Measurements from ENCODE around the gene TMEM219.
"Not testable (repeated sequence)": the region's sequence is repeated elsewhere in the genome, so short reads cannot be mapped to it uniquely, and the experiment has no call there.

TMEM219 gene

DNA sequence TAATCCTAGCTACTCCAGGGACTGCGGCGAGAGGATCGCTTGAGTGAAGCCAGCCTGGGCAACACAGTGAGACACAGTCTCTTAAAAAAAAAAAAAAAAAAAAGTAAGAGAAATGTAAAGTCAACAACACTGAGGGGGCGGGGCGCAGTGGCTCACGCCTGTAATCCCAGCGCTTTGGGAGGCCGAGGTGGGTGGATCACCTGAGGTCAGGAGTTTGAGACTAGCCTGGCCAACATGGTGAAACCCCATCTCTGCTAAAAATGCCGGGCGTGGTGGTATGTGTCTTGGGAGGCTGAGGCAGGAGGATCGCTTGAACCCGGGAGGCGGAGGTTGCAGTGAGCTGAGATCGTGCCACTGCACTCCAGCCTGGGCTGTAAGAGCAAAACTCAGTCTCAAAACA, 50.7 kb downstream of the TMEM219 start:
- H3K36me3 ChIP-seq (ENCODE audit: control insufficient read depth in 2 of 2, insufficient read depth in 1 of 2, low read length in 2 of 2); H3K4me1 ChIP-seq (ENCODE audit: control insufficient read depth, insufficient read depth, low read length); H3K27ac ChIP-seq (ENCODE audit: extremely low read depth, low read depth, low read length); H3K9me3 ChIP-seq (ENCODE audit: control insufficient read depth, insufficient read depth, low read depth, low read length); H3K4me3 ChIP-seq (ENCODE audit: low read depth, low read length): not testable (repeated sequence)
- ChIA-PET POLR2A (interaction anchor here (0.6 to 1.0 kb wide), 2 partner anchors 39 to 222 kb away, joined by 3 to 5 read pairs; no protein-coding TSS in a partner anchor), CTCF (interaction anchor here (0.7 kb wide), 1 partner anchor 8 kb away, joined by 5 read pairs; no protein-coding TSS in a partner anchor)
- TF ChIP-seq KLF9 (tag by site-specific recombination; IDR thresholded peaks at IDR 0.05; ENCODE audit: low read depth) (0 out of 2 replicates have a peak, but pooled peaks have one; percentile 24), KLF7 (tag by site-specific recombination; IDR thresholded peaks at IDR 0.05; ENCODE audit: borderline replicate concordance) (peak; percentile 61; the same call in 1 of the 2 replicates), EGR2 (tag by site-specific recombination; IDR thresholded peaks at IDR 0.05; ENCODE audit: low read depth) (peak; percentile 49; the same call in 1 of the 2 replicates), ZBTB7A (tag by site-specific recombination; IDR thresholded peaks at IDR 0.05; ENCODE audit: low read depth) (peak; percentile 29; the same call in 1 of the 2 replicates), KLF1 (tag by site-specific recombination; IDR thresholded peaks at IDR 0.05) (peak; percentile 75), ZFHX2 (tag by site-specific recombination; conservative IDR thresholded peaks at IDR 0.05) (peak; percentile 20; the same call in 1 of the 2 replicates)
- TF ChIP-seq, protein P1, sequence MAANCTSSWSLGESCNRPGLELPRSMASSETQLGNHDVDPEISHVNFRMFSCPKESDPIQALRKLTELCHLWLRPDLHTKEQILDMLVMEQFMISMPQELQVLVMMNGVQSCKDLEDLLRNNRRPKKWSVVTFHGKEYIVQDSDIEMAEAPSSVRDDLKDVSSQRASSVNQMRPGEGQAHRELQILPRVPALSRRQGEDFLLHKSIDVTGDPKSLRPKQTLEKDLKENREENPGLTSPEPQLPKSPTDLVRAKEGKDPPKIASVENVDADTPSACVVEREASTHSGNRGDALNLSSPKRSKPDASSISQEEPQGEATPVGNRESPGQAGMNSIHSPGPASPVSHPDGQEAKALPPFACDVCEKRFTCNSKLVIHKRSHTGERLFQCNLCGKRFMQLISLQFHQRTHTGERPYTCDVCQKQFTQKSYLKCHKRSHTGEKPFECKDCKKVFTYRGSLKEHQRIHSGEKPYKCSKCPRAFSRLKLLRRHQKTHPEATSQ (tag by site-specific recombination; IDR thresholded peaks at IDR 0.05): 0 out of 2 replicates have a peak, but pooled peaks have one; percentile 32

DNA sequence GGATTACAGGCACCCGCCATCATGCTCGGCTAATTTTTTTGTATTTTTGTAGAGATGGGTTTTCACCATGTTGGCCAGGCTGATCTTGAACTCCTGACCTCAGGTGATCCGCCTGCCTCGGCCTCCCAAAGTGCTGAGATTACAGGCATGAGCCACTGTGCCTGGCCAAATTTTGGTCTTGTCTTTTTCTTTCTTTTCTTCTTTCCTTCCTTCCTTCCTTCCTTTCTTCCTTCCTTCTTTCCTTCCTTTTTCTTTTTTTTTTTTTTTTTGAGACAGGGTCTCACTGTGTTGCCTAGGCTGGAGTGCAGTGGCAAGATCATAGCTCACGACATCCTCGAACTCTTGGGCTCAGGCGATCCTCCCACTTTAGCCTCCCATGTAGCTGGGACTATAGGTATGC, 53.6 kb downstream of the TMEM219 start:
- ChIA-PET CTCF (interaction anchor here (1.2 kb wide), 1 partner anchor 167 kb away, joined by 6 read pairs; no protein-coding TSS in a partner anchor), POLR2A (interaction anchor here (0.9 kb wide), 1 partner anchor 13 kb away, joined by 3 read pairs; no protein-coding TSS in a partner anchor)
- not testable (repeated sequence) for H3K4me3 ChIP-seq (ENCODE audit: low read depth, low read length); H3K9me3 ChIP-seq (ENCODE audit: control insufficient read depth, insufficient read depth, low read depth, low read length); H3K36me3 ChIP-seq (ENCODE audit: control insufficient read depth in 2 of 2, insufficient read depth in 1 of 2, low read length in 2 of 2); H3K27ac ChIP-seq (ENCODE audit: extremely low read depth, low read depth, low read length); H3K4me1 ChIP-seq (ENCODE audit: control insufficient read depth, insufficient read depth, low read length)
- peak; percentile 97 for TF ChIP-seq ZNF366 (tag by site-specific recombination; conservative IDR thresholded peaks at IDR 0.05)

GRCh38 chr16:30016555-30017276, 54.8 kb downstream of the TMEM219 start:
- Histone ChIP-seq H3K4me1 (ENCODE audit: control insufficient read depth, insufficient read depth, low read length) (no peaks in the 10 kb centered on the region), H3K4me3 (ENCODE audit: low read depth, low read length) (no peak overlapping the region), H3K27ac (ENCODE audit: extremely low read depth, low read depth, low read length) (no peak overlapping the region), H3K9me3 (ENCODE audit: control insufficient read depth, insufficient read depth, low read depth, low read length) (no peaks in the 10 kb centered on the region), H3K36me3 (ENCODE audit: control insufficient read depth in 2 of 2, insufficient read depth in 1 of 2, low read length in 2 of 2) (no peaks in the 10 kb centered on the region)
- ChIA-PET POLR2A (no interaction called here), CTCF (interaction anchor here (0.6 to 4.8 kb wide), 5 partner anchors 15 to 647 kb away, joined by 3 to 34 read pairs (median 3); partner anchors contain the start of genes CD2BP2 and TLCD3B)
- TF ChIP-seq OSR2 (tag by site-specific recombination; IDR thresholded peaks at IDR 0.05) (no peak), ZBTB48 (tag by site-specific recombination; IDR thresholded peaks at IDR 0.05) (no peak), ZNF266 (tag by site-specific recombination; IDR thresholded peaks at IDR 0.05; ENCODE audit: low read depth) (no peak), ZNF174 (tag by site-specific recombination; IDR thresholded peaks at IDR 0.05) (no peak), ZNF76 (tag by site-specific recombination; IDR thresholded peaks at IDR 0.05; ENCODE audit: borderline replicate concordance, low read depth) (no peak), KLF9 (tag by site-specific recombination; IDR thresholded peaks at IDR 0.05; ENCODE audit: low read depth) (no peak), ZNF146 (tag by site-specific recombination; IDR thresholded peaks at IDR 0.05) (no peak), ZNF510 (tag by site-specific recombination; IDR thresholded peaks at IDR 0.05; ENCODE audit: insufficient replicate concordance) (no peak), ZBTB10 (tag by site-specific recombination; IDR thresholded peaks at IDR 0.05) (no peak), ZNF19 (tag by site-specific recombination; IDR thresholded peaks at IDR 0.05; ENCODE audit: low read depth) (no peak), GFI1B (tag by site-specific recombination; IDR thresholded peaks at IDR 0.05) (no peak), EGR2 (tag by site-specific recombination; IDR thresholded peaks at IDR 0.05; ENCODE audit: low read depth) (no peak)
- TF ChIP-seq, protein P2, sequence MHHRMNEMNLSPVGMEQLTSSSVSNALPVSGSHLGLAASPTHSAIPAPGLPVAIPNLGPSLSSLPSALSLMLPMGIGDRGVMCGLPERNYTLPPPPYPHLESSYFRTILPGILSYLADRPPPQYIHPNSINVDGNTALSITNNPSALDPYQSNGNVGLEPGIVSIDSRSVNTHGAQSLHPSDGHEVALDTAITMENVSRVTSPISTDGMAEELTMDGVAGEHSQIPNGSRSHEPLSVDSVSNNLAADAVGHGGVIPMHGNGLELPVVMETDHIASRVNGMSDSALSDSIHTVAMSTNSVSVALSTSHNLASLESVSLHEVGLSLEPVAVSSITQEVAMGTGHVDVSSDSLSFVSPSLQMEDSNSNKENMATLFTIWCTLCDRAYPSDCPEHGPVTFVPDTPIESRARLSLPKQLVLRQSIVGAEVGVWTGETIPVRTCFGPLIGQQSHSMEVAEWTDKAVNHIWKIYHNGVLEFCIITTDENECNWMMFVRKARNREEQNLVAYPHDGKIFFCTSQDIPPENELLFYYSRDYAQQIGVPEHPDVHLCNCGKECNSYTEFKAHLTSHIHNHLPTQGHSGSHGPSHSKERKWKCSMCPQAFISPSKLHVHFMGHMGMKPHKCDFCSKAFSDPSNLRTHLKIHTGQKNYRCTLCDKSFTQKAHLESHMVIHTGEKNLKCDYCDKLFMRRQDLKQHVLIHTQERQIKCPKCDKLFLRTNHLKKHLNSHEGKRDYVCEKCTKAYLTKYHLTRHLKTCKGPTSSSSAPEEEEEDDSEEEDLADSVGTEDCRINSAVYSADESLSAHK (tag by site-specific recombination; IDR thresholded peaks at IDR 0.05): no peak
- TF ChIP-seq, protein P3, sequence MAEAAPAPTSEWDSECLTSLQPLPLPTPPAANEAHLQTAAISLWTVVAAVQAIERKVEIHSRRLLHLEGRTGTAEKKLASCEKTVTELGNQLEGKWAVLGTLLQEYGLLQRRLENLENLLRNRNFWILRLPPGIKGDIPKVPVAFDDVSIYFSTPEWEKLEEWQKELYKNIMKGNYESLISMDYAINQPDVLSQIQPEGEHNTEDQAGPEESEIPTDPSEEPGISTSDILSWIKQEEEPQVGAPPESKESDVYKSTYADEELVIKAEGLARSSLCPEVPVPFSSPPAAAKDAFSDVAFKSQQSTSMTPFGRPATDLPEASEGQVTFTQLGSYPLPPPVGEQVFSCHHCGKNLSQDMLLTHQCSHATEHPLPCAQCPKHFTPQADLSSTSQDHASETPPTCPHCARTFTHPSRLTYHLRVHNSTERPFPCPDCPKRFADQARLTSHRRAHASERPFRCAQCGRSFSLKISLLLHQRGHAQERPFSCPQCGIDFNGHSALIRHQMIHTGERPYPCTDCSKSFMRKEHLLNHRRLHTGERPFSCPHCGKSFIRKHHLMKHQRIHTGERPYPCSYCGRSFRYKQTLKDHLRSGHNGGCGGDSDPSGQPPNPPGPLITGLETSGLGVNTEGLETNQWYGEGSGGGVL (tag by site-specific recombination; IDR thresholded peaks at IDR 0.05): no peak

Measured in HEK293 (cell line).